AG04450 (cell line): ENCODE results near the gene FAM181A. TPM values are rescaled to one million over a fixed set of nuclear protein-coding genes. Genes with fewer than 3 reads are reported as not detected.

Source experiments
- CTCF ChIA-PET: fragments of 300-600, 350-600 bp; formaldehyde crosslinking; extraction: SDS; loops from one replicate; lab custom pipeline; 2022; ENCODE audit warnings: antibody characterized with exemption, inconsistent platforms; lab: Charles Lee
- POLR2A ChIA-PET: fragments of 350-600 bp; formaldehyde crosslinking; extraction: SDS; loops from one replicate; lab custom pipeline; 2021; ENCODE audit warnings: antibody characterized with exemption, inconsistent platforms; lab: Yijun Ruan, JAX
- DNase-seq: peaks from one replicate; pipeline ENCODE4 v3.0.0-alpha.2; 2011; ENCODE audit warnings: low read depth, low spot score
- H3K27ac ChIP-seq: one replicate; pipeline ENCODE4 v1.5.1; 2012; ENCODE audit warnings: low read depth, low read length, control low read depth
- H3K27me3 ChIP-seq: one replicate; pipeline ENCODE4 v1.6.0; 2012; ENCODE audit warnings: low read length; ENCODE audit not compliant: control insufficient read depth, insufficient read depth
- H3K4me3 ChIP-seq: 2 replicates; pipeline ENCODE4 v1.5.1; 2011; ENCODE audit warnings: mild to moderate bottlenecking, low read depth, low read length, control low read depth
- H3K9me3 ChIP-seq: 2 replicates; pipeline ENCODE4 v1.5.1; 2012; ENCODE audit warnings: low read length; ENCODE audit not compliant: control insufficient read depth, insufficient read depth
- polyA plus RNA-seq: library from polyadenylated mRNA; depleted of rRNA; stranded (reverse); fragments of >200 nt; gene quantifications from 2 replicates; pipeline ENCODE4 v1.2.3, GENCODE V29; 2011
- TF ChIP-seq, protein P1 (sequence below): IDR thresholded peaks from 2 replicates; pipeline ENCODE4 v1.5.1; 2011; ENCODE audit warnings: low read depth, low read length, control low read depth, inconsistent platforms

The FAM181A gene
- polyA plus RNA-seq, 1 experiment: not detected

DNA sequence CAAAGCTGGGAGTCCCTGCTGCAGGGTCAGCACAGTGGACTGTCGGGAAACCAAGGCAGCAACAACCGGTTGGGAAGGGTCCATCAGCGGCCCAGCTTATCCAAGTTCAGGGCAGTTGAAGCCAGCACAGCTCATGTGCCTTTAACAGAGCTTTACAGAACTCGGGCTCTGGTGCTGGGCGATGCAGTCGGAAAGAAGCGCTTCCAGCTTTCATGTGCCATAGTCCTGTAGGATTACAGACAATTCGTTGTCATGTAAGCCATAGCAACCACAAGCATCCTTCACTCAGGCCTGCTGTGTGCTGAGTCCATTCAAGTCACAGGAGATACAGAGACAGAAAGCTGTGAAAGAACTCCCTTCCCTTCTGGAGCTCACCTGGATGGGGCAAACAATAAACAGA is 3.5 kb upstream of the FAM181A start:
- H3K27ac ChIP-seq: no peak overlapping the region
- H3K4me3 ChIP-seq: no peak overlapping the region
- H3K27me3 ChIP-seq: peaks cover 6% of the 10 kb centered on the region
- DNase-seq: no peak
- ChIA-PET CTCF (interaction anchor here (1.2 to 1.4 kb wide), 2 partner anchors 16 to 209 kb away, joined by 4 to 8 read pairs; no protein-coding TSS in a partner anchor), POLR2A (no interaction called here)
- TF ChIP-seq, protein P1, sequence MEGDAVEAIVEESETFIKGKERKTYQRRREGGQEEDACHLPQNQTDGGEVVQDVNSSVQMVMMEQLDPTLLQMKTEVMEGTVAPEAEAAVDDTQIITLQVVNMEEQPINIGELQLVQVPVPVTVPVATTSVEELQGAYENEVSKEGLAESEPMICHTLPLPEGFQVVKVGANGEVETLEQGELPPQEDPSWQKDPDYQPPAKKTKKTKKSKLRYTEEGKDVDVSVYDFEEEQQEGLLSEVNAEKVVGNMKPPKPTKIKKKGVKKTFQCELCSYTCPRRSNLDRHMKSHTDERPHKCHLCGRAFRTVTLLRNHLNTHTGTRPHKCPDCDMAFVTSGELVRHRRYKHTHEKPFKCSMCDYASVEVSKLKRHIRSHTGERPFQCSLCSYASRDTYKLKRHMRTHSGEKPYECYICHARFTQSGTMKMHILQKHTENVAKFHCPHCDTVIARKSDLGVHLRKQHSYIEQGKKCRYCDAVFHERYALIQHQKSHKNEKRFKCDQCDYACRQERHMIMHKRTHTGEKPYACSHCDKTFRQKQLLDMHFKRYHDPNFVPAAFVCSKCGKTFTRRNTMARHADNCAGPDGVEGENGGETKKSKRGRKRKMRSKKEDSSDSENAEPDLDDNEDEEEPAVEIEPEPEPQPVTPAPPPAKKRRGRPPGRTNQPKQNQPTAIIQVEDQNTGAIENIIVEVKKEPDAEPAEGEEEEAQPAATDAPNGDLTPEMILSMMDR: no peak
- no peaks in the 10 kb centered on the region; the same call in 1 of the 2 replicates for H3K9me3 ChIP-seq

DNA sequence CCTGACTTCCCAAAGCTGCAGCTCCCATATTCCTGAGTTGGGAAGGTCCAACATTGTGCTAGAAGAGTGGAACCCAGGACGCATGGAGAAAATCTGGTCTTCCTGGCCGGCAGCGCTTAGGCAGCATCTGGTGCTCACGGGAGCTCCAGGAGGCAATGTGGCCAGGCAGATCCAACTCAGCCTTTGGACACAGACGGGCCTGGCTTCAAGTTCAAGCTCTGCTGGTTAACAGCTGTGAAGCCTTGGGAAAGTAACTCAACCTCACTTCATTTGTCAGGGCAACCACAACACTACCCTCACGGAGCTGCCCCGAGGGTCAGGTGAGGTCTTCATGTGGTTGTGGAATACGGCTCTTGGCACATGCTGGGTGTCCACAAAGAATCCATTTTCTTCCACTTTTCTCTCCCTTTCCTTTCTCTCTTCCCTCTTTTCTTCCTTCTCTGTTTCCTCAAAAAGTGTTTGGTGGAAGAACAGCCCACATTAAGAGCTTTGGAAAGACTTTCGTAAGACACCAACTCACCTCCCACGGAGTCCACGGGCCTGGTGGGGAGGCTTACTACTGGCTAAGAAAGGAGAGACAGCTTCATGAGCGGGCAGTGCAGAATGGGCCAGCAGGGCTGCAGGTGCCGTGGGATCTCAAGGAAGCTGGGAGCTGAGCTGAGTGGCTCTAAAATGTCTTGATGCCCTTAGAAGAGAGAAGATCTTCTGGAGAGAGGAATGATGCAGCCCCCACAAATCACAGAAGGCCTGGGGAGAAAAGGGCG is 2.4 kb upstream of the FAM181A start:
- Histone ChIP-seq H3K4me3 (no peak overlapping the region), H3K9me3 (no peaks in the 10 kb centered on the region; the same call in 1 of the 2 replicates), H3K27me3 (peaks cover 6% of the 10 kb centered on the region), H3K27ac (no peak overlapping the region)
- ChIA-PET CTCF (interaction anchor here (0.5 to 1.4 kb wide), 2 partner anchors 15 to 746 kb away, joined by 4 to 8 read pairs; no protein-coding TSS in a partner anchor), POLR2A (no interaction called here)
- DNase-seq: no peak
- TF ChIP-seq, protein P1: no peak

DNA sequence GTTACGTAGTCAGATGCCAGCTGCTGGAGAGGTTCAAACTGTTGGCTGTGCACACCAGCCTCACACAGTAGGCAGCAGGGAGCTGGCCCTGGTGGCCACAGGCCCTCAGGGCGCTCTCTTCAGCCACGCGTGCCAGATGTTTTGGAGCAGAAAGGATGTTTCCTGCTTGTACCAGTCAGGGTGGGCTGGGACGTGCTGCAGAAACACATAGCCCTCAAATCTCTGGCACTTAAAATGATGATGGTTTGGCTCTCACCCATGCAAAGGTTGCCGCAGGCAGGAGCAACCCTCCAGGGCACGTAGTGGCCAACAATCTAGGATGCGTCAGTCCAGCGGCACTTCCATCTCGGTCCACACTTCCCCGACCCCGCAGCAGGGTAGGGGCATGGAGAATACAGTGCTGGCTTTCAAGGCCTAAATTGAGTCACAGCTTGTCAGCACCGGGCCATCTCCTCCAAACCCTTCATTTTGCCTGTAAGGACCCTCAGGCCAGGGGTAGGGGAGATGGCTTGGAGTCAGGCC is 1.7 kb upstream of the FAM181A start:
- Histone ChIP-seq H3K9me3 (no peaks in the 10 kb centered on the region; the same call in 1 of the 2 replicates), H3K4me3 (no peak overlapping the region), H3K27me3 (peaks cover 6% of the 10 kb centered on the region), H3K27ac (no peak overlapping the region)
- ChIA-PET CTCF (no interaction called here), POLR2A (no interaction called here)
- TF ChIP-seq, protein P1: no peak
- no peak for DNase-seq

DNA sequence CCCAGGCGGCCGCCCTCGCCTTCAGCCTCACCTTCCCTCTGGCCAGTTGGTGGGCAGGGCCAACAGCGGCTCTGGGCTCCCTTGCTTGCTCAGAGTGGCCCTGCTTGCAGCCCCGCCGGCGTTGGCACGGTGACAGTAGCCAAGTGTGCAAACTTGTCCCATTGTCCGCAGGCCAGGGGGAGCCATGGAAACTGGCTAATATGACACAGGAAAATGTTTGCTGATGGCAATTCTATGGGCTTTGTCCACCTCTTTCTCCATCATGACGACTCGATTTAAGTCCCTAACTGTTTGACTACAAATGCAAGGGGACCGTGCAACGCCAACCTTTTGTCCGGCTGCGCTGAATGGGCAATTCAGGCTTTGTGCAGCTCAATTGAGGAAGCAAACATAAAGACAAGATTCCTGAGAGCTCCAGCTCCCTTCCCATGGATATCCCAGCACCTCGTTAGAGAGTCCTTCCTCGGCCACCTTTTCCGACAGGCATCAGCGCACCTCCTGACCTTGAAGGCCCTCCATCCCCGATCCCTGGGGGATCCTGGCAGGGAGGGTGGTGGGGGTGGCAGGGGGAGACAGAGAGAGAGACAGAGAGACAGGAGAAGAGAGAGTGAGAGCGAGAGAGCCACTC is 785 bp upstream of the FAM181A start:
- CTCF ChIA-PET: interaction anchor here (0.7 kb wide), 1 partner anchor 362 kb away, joined by 6 read pairs; no protein-coding TSS in a partner anchor
- POLR2A ChIA-PET: interaction anchor here (0.6 kb wide), 1 partner anchor 188 kb away, joined by 3 read pairs; no protein-coding TSS in a partner anchor
- no peaks in the 10 kb centered on the region; the same call in 1 of the 2 replicates for H3K9me3 ChIP-seq
- no peak overlapping the region for H3K27ac ChIP-seq
- peaks cover 7% of the 10 kb centered on the region for H3K27me3 ChIP-seq
- TF ChIP-seq, protein P1: no peak
- DNase-seq: no peak
- H3K4me3 ChIP-seq: no peak overlapping the region
